H1 (cell line): ENCODE results near the gene SIX5. TPM values are rescaled to one million over a fixed set of nuclear protein-coding genes. Genes with fewer than 3 reads are reported as not detected.
A peak's percentile ranks its signal among the peaks of the same experiment; 100 is the strongest.

Experiments used
- HDAC2 ChIP-seq, 2 experiments: fragments of 300-600 bp in 1 of 2; sonication (generic) in 1 of 2; IDR thresholded peaks; 2 replicates each; pipeline ENCODE4 v1.6.1; 2011 to 2012; ENCODE audit warnings: low read depth in 2 of 2, low read length in 2 of 2, mild to moderate bottlenecking in 2 of 2, moderate library complexity in 2 of 2, borderline replicate concordance in 1 of 2, inconsistent platforms in 1 of 2
- KDM1A ChIP-seq: fragments of 200-600, 300-600 bp; sonication (generic); IDR thresholded peaks from 2 replicates; pipeline ENCODE4 v1.7.1; 2016; ENCODE audit warnings: mild to moderate bottlenecking, low read length, borderline replicate concordance
- MAFK ChIP-seq: IDR thresholded peaks from 2 replicates; pipeline ENCODE4 v1.6.1; 2012; ENCODE audit warnings: low read depth, mild to moderate bottlenecking, improper control_type of control experiment, low read length
- NRF1 ChIP-seq: IDR thresholded peaks from 2 replicates; pipeline ENCODE4 v1.6.1; 2011; ENCODE audit warnings: mild to moderate bottlenecking, low read depth, low read length, improper control_type of control experiment
- RNF2 ChIP-seq: fragments of 200-900, 300-1000 bp; sonication (generic); IDR thresholded peaks from 2 replicates; pipeline ENCODE4 v1.7.1; 2016; ENCODE audit warnings: borderline replicate concordance, low read depth, mild to moderate bottlenecking, antibody characterized with exemption, low read length; ENCODE audit not compliant: poor library complexity, severe bottlenecking; ENCODE audit errors: missing control alignments
- SAP30 ChIP-seq: fragments of 300-600 bp; sonication (generic); IDR thresholded peaks from 2 replicates; pipeline ENCODE4 v1.7.1; 2012; ENCODE audit warnings: low read length, moderate library complexity, mild to moderate bottlenecking, inconsistent platforms; ENCODE audit not compliant: insufficient read depth, insufficient replicate concordance
- SIX5 ChIP-seq: IDR thresholded peaks from 2 replicates; pipeline ENCODE4 v1.6.1; 2011; ENCODE audit warnings: mild to moderate bottlenecking, low read depth, low read length
- TBP ChIP-seq: IDR thresholded peaks from 2 replicates; pipeline ENCODE4 v1.6.1; 2011; ENCODE audit warnings: low read depth, low read length, improper control_type of control experiment
- polyA plus RNA-seq, 7 experiments: library from polyadenylated mRNA; depleted of rRNA in 3 of 7; stranded (reverse) in 5 of 7; unstranded in 2 of 7; fragments of >200 nt in 5 of 7; fragments of 200-250 nt in 2 of 7; gene quantifications; 1 replicate in 5 of 7; 2 replicates in 1 of 7; 4 replicates in 1 of 7; pipeline versions ENCODE4 v1.2.1 to v1.2.3, GENCODE V29; 2011 to 2013; ENCODE audit warnings: missing spikeins in 2 of 7, mixed read lengths in 2 of 7
- total RNA-seq: library from RNA; stranded (reverse); fragmentation: NEBNext Ultra II Directional; extraction: Animal tissue kit (Norgen Biotek cat#: 25700); gene quantifications from 2 replicates; pipeline ENCODE4 v1.2.1, GENCODE V29; 2021

Gene SIX5
- total and polyA plus RNA-seq, 2 of the 8 experiments (the other 6 are each of a cell fraction or from before 2014, with no cell fraction given): 20.9 to 24.2 TPM

GRCh38 chr19:45717983-45718650 lies 50.9 kb downstream of the SIX5 start (continued):
- TF ChIP-seq SAP30 (no peak), KDM1A (peak; percentile 49; the same call in 1 of the 2 replicates), NRF1 (no peak), RNF2 (no peak), HDAC2 (IDR thresholded peaks at IDR 0.05; ENCODE audit: borderline replicate concordance in 1 of 2, low read depth in 2 of 2, low read length in 2 of 2) (0 out of 4 replicates have a peak, but pooled peaks of 1 of the 2 experiments have one; percentile 57), MAFK (no peak), TBP (no peak), SIX5 (no peak)
- TF ChIP-seq, all 59 proteins: peak for 5
